K562 (cell line): ENCODE measurements around the gene CEBPZ. TPM values are rescaled to one million over a fixed set of nuclear protein-coding genes. Genes with fewer than 3 reads are reported as not detected.

Source experiments
- ATAC-seq: fragments of 200-7000 bp; cut with Tn5 transposase; 3 replicates; pipeline ENCODE4 v1.9.1; 2020; ENCODE audit warnings: moderate library complexity
- BruUV-seq: library from RNA; stranded (reverse); fragments of 400-500 nt; replicated peaks from 2 replicates; lab custom pipeline; 2021; lab: Mats Ljungman, UMichigan
- CTCF ChIA-PET: fragments of 300-600 bp; formaldehyde crosslinking; extraction: SDS; loops from one replicate; lab custom pipeline; 2021; ENCODE audit warnings: low intra/inter-chr PET ratio; lab: Yijun Ruan, JAX
- POLR2A ChIA-PET: fragments of 300-600, 350-650 bp; sonication (Branson Sonifier 250); formaldehyde crosslinking; extraction: SDS; loops from one replicate; lab custom pipeline; 2021; ENCODE audit warnings: antibody characterized with exemption, inconsistent platforms; lab: Yijun Ruan, JAX
- DNase-seq, 4 experiments: peaks; one replicate each; pipeline versions ENCODE4 v3.0.0 to v3.0.0-alpha.2; 2011 to 2018; ENCODE audit warnings: low spot score in 3 of 4, mixed read lengths in 3 of 4; ENCODE audit errors: extremely low read depth in 1 of 4
- FAIRE-seq: peaks from 2 replicates; lab custom pipeline; 2011; peaks lifted over from hg19 to GRCh38; lab: Jason Lieb, UNC
- H2AFZ ChIP-seq: 2 replicates; pipeline ENCODE4 v1.6.0; 2011; ENCODE audit warnings: low read depth, low read length, control low read depth, inconsistent platforms
- H3K27ac ChIP-seq: fragments of 200-600 bp; 3 replicates; pipeline ENCODE4 v1.8.0; 2011; ENCODE audit warnings: low read depth, mild to moderate bottlenecking, control low read depth, inconsistent platforms, low read length, moderate library complexity, mixed read lengths; ENCODE audit errors: extremely low read depth
- H3K27me3 ChIP-seq, 2 experiments: fragments of 300-600 bp in 1 of 2; 2 replicates in 1 of 2; 3 replicates in 1 of 2; pipeline versions ENCODE4 v1.6.0 to v1.8.0; 2011; ENCODE audit warnings: inconsistent platforms in 2 of 2, low read length in 2 of 2, mild to moderate bottlenecking in 1 of 2, mixed read lengths in 1 of 2, moderate library complexity in 1 of 2; ENCODE audit not compliant: control insufficient read depth in 2 of 2, insufficient read depth in 2 of 2
- H3K36me3 ChIP-seq: fragments of 300-600 bp; 3 replicates; pipeline ENCODE4 v1.8.0; 2011; ENCODE audit warnings: mild to moderate bottlenecking, low read length, inconsistent platforms; ENCODE audit not compliant: control insufficient read depth, insufficient read depth
- H3K4me1 ChIP-seq, 2 experiments: fragments of 200-600 bp in 1 of 2; replicated peaks in 1 of 2; 2 replicates in 1 of 2; 3 replicates in 1 of 2; pipeline versions ENCODE4 v1.5.1 to v1.8.0; 2011; ENCODE audit warnings: inconsistent platforms in 2 of 2, low read length in 2 of 2, mild to moderate bottlenecking in 1 of 2, mixed read lengths in 1 of 2, moderate library complexity in 1 of 2; ENCODE audit not compliant: control insufficient read depth in 2 of 2, insufficient read depth in 2 of 2
- H3K4me2 ChIP-seq: 2 replicates; pipeline ENCODE4 v1.6.1; 2011; ENCODE audit warnings: low read length, control low read depth, inconsistent platforms, mixed read lengths; ENCODE audit not compliant: insufficient read depth
- H3K4me3 ChIP-seq: fragments of 200-600 bp; sonication (generic), shearing (Covaris generic); 2 replicates; pipeline ENCODE4 v1.5.1; 2016; ENCODE audit warnings: control low read depth, inconsistent platforms
- H3K79me2 ChIP-seq: fragments of 200-600 bp; 3 replicates; pipeline ENCODE4 v1.8.0; 2011; ENCODE audit warnings: low read length, inconsistent platforms; ENCODE audit not compliant: control insufficient read depth, insufficient read depth
- H3K9ac ChIP-seq, 2 experiments: 2 replicates each; pipeline versions ENCODE4 v1.6.0 to v1.6.1; 2011; ENCODE audit warnings: low read depth in 2 of 2, low read length in 2 of 2, control low read depth in 1 of 2, inconsistent platforms in 1 of 2, mild to moderate bottlenecking in 1 of 2, mixed read lengths in 1 of 2; ENCODE audit not compliant: insufficient read depth in 1 of 2
- H3K9me1 ChIP-seq: one replicate; pipeline ENCODE4 v1.6.0; 2011; ENCODE audit warnings: inconsistent platforms, mild to moderate bottlenecking, low read length, moderate library complexity; ENCODE audit not compliant: control insufficient read depth, insufficient read depth
- H3K9me3 ChIP-seq: replicated peaks from 2 replicates; pipeline ENCODE4 v1.5.1; 2011; ENCODE audit warnings: low read depth, low read length, inconsistent platforms; ENCODE audit not compliant: control insufficient read depth, insufficient read depth
- H4K20me1 ChIP-seq: replicated peaks from 2 replicates; pipeline ENCODE4 v1.6.1; 2011; ENCODE audit warnings: low read length, inconsistent platforms, mixed read lengths; ENCODE audit not compliant: control insufficient read depth, insufficient read depth
- BCOR ChIP-seq: fragments of 450-650 bp; IDR thresholded peaks from 2 replicates; pipeline ENCODE4 v1.6.1; 2016
- CBFA2T3 ChIP-seq: fragments of 450-650 bp; IDR thresholded peaks from 2 replicates; pipeline ENCODE4 v1.6.1; 2017
- CBX1 ChIP-seq: sonication (generic); IDR thresholded peaks from 2 replicates; pipeline ENCODE4 v1.6.1; 2016; ENCODE audit warnings: antibody characterized with exemption, low read depth, mild to moderate bottlenecking
- E2F3 ChIP-seq: fragments of 250-450 bp; sonication (Bioruptor Pico); IDR thresholded peaks from 2 replicates; pipeline ENCODE4 v1.4.0; 2020; ENCODE audit warnings: mild to moderate bottlenecking
- ELF4 ChIP-seq: fragments of 450-650 bp; formaldehyde crosslinking; IDR thresholded peaks from 2 replicates; pipeline ENCODE4 v1.4.0; 2022; ENCODE audit warnings: missing genetic modification characterization
- ETS2 ChIP-seq: IDR thresholded peaks from 2 replicates; pipeline ENCODE4 v1.6.1; 2016; ENCODE audit warnings: borderline replicate concordance, missing genetic modification characterization, mild to moderate bottlenecking, moderate library complexity, missing compliant biosample characterization; ENCODE audit not compliant: poor library complexity, severe bottlenecking
- HSF4 ChIP-seq: fragments of 250-450 bp; sonication (Bioruptor Pico); IDR thresholded peaks from 2 replicates; pipeline ENCODE4 v2.1.2; 2022; ENCODE audit warnings: mild to moderate bottlenecking, moderate library complexity, borderline replicate concordance
- MBD2 ChIP-seq: sonication (generic); IDR thresholded peaks from 2 replicates; pipeline ENCODE4 v1.6.1; 2016; ENCODE audit warnings: low read depth, borderline replicate concordance
- MCM3 ChIP-seq: fragments of 450-650 bp; IDR thresholded peaks from 2 replicates; pipeline ENCODE4 v1.6.1; 2016
- MTA2 ChIP-seq: fragments of 450-650 bp; IDR thresholded peaks from 2 replicates; pipeline ENCODE4 v1.6.1; 2016; ENCODE audit warnings: low read depth
- NELFE ChIP-seq: IDR thresholded peaks from 2 replicates; pipeline ENCODE4 v1.6.1; 2011; ENCODE audit warnings: mild to moderate bottlenecking; ENCODE audit not compliant: insufficient read depth, insufficient read length
- RBM34 ChIP-seq: fragments of 200-400 bp; formaldehyde crosslinking; IDR thresholded peaks from 2 replicates; pipeline ENCODE4 v1.6.1; 2018; ENCODE audit warnings: low read length, borderline replicate concordance; ENCODE audit not compliant: insufficient read depth
- ZHX1 ChIP-seq: fragments of 150-350 bp; conservative IDR thresholded peaks from 2 replicates; pipeline ENCODE4 v1.6.1; 2014; ENCODE audit warnings: low read length
- ZNF12 ChIP-seq: sonication (generic); formaldehyde crosslinking; IDR thresholded peaks from 2 replicates; pipeline ENCODE4 v1.4.0; 2020; ENCODE audit warnings: mild to moderate bottlenecking, missing genetic modification reagents
- ZNF232 ChIP-seq: sonication (generic); formaldehyde crosslinking; IDR thresholded peaks from 2 replicates; pipeline ENCODE4 v1.8.0; 2022; ENCODE audit warnings: mild to moderate bottlenecking, missing genetic modification reagents
- ZNF408 ChIP-seq: fragments of 250-450 bp; sonication (Bioruptor Pico); IDR thresholded peaks from 2 replicates; pipeline ENCODE4 v1.4.0; 2020; ENCODE audit warnings: low read depth, mild to moderate bottlenecking, moderate library complexity
- ZNF77 ChIP-seq: fragments of 250-450 bp; sonication (Bioruptor Pico); IDR thresholded peaks from 2 replicates; pipeline ENCODE4 v1.5.0; 2020
- ZSCAN29 ChIP-seq: fragments of 450-650 bp; IDR thresholded peaks from 2 replicates; pipeline ENCODE4 v1.6.1; 2017
- WGBS: fragments of 100-300 bp; shearing (Covaris generic); methylation state at CpG from one replicate; pipeline ENCODE4 v1.1.6; 2016; ENCODE audit warnings: low coverage, mixed read lengths; ENCODE audit not compliant: insufficient coverage; ENCODE audit errors: missing lambda C conversion rate; 5-methylcytosine and 5-hydroxymethylcytosine counted together
- in situ Hi-C: fragments of 300-500 bp; cut with MboI; formaldehyde crosslinking; loops from 4 replicates; pipeline ENCODE4 v1.15.0; 2018; ENCODE audit warnings: inconsistent platforms, mixed read lengths
- intact Hi-C: fragments of 100-400 bp; cut with micrococcal nuclease; formaldehyde crosslinking; loops from 2 replicates; pipeline ENCODE4 v1.14.2; 2022
- polyA plus RNA-seq, 8 experiments: library from polyadenylated mRNA; depleted of rRNA in 4 of 8; stranded (reverse) in 5 of 8; unstranded in 3 of 8; fragments of >200 nt; fragmentation: Nextera tagmentation in 2 of 8; fragmentation: Illumina TruSeq in 1 of 8; extraction: Ambion mirVana in 2 of 8; extraction: Trizol in 1 of 8; gene quantifications; 2 replicates each; pipeline versions ENCODE4 v1.2.1 to v1.2.3, GENCODE V29; 2011 to 2014; ENCODE audit warnings: inconsistent platforms in 1 of 8, missing spikeins in 1 of 8
- total RNA-seq, 7 experiments: library from RNA; depleted of rRNA in 6 of 7; stranded (reverse); fragments of >200 nt in 6 of 7; fragmentation: Illumina TruSeq in 2 of 7; extraction: Trizol in 2 of 7; gene quantifications; 2 replicates each; pipeline versions ENCODE4 v1.2.1 to v1.2.3, GENCODE V29; 2011 to 2021; ENCODE audit warnings: low replicate concordance in 1 of 7
- TF ChIP-seq, protein P1 (sequence below): fragments of 450-650 bp; formaldehyde crosslinking; IDR thresholded peaks from 2 replicates; pipeline ENCODE4 v1.4.0; 2020; ENCODE audit warnings: mild to moderate bottlenecking, mixed read lengths
- TF ChIP-seq, protein P2 (sequence below): sonication (generic); IDR thresholded peaks from 2 replicates; pipeline ENCODE4 v1.6.1; 2016

The CEBPZ gene
- total and polyA plus RNA-seq, 9 of the 15 experiments (the other 6 are each of a cell fraction or from before 2014, with no cell fraction given), result 49.7 to 160 (median 82.8) TPM

DNA sequence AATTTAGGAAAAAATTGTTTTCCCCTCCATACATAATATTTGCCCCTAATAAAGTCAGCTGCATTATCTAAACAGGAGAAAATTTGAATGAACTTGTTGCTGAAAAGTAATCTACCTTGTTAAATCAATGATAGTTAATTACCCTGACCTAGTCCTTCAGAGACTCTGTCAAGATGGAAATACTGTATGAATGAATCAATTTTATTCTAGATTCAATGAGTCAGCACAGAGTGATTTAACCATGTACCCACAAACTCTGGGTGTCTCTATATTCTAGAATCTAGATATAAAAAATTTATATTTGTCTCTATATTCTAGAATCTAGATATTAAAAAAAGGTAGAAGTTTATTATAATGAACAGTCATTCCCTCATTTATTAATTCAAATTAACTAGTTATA lies 36.3 kb upstream of the CEBPZ start (continued):
- TF ChIP-seq ZNF12, result no peak
- no peak for TF ChIP-seq ETS2 (tag)
- TF ChIP-seq, protein P1, sequence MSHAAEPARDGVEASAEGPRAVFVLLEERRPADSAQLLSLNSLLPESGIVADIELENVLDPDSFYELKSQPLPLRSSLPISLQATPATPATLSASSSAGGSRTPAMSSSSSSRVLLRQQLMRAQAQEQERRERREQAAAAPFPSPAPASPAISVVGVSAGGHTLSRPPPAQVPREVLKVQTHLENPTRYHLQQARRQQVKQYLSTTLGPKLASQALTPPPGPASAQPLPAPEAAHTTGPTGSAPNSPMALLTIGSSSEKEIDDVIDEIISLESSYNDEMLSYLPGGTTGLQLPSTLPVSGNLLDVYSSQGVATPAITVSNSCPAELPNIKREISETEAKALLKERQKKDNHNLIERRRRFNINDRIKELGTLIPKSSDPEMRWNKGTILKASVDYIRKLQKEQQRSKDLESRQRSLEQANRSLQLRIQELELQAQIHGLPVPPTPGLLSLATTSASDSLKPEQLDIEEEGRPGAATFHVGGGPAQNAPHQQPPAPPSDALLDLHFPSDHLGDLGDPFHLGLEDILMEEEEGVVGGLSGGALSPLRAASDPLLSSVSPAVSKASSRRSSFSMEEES, result no peak
- TF ChIP-seq MTA2, result no peak
- TF ChIP-seq ZNF77 (CRISPR knock-in tag), result no peak

DNA sequence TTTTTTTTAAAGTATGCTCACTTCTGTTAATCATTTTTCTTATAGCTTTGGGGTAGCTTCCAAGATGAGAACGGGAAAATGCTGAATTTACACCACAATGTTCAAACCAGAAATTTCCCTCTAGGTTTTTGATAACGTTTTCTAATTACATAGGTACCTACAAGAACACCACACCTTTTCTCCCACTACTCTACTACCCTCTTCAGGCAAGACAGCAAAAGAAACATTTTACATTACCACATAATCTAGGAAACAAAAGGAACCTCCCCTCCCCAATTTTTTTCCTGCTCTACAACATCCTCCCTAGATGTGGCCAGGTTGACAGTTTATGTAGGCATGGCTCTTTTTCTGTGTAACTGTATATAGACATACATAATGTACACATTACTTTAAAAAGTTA lies 32.4 kb upstream of the CEBPZ start:
- no peak for FAIRE-seq
- peaks cover 41% of the 10 kb centered on the region for H3K36me3 ChIP-seq
- intact Hi-C loops (no loop called here), in situ Hi-C loops (no loop called here)
- no peak for ATAC-seq
- H3K4me1 ChIP-seq, result no peaks in the 10 kb centered on the region
- H3K4me2 ChIP-seq, result no peak overlapping the region
- no peak overlapping the region for H3K27ac ChIP-seq
- no peaks in the 10 kb centered on the region for H3K9me3 ChIP-seq
- no peaks in the 10 kb centered on the region for H3K79me2 ChIP-seq
- CTCF ChIA-PET, result no interaction called here
- no peak overlapping the region for H2AFZ ChIP-seq
- H3K4me3 ChIP-seq, result no peak overlapping the region
- H4K20me1 ChIP-seq, result no peaks in the 10 kb centered on the region
- no peak overlapping the region for H3K9ac ChIP-seq
- H3K27me3 ChIP-seq, result no peaks in the 10 kb centered on the region
- WGBS, result 89% methylated on average over 2 of the region's 2 CpGs
- no peak for TF ChIP-seq CBX1
- TF ChIP-seq MBD2, result no peak
- no peak for TF ChIP-seq ZHX1
- TF ChIP-seq RBM34, result no peak
- no peak for TF ChIP-seq E2F3 (CRISPR knock-in tag)
- TF ChIP-seq, protein P2, sequence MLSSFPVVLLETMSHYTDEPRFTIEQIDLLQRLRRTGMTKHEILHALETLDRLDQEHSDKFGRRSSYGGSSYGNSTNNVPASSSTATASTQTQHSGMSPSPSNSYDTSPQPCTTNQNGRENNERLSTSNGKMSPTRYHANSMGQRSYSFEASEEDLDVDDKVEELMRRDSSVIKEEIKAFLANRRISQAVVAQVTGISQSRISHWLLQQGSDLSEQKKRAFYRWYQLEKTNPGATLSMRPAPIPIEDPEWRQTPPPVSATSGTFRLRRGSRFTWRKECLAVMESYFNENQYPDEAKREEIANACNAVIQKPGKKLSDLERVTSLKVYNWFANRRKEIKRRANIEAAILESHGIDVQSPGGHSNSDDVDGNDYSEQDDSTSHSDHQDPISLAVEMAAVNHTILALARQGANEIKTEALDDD, result no peak
- TF ChIP-seq ZNF232, result no peak
- no peak for TF ChIP-seq NELFE
- no peak for TF ChIP-seq ZSCAN29
- TF ChIP-seq HSF4, result no peak
- TF ChIP-seq BCOR, result no peak
- no peak for TF ChIP-seq CBFA2T3
- no peak for TF ChIP-seq MCM3
- no peak for TF ChIP-seq ELF4 (CRISPR knock-in tag)
- TF ChIP-seq ZNF408, result no peak
- H3K9me1 ChIP-seq, result no peaks in the 10 kb centered on the region
- no peak for DNase-seq
- POLR2A ChIA-PET, result no interaction called here
- no TSS peak for BruUV-seq
